IMR-90 (cell line): ENCODE measurements around the gene ZDHHC22.

ENCODE experiments used
- BHLHE40 ChIP-seq: fragments of 150-350 bp; IDR thresholded peaks from 2 replicates; pipeline ENCODE4 v1.6.1; 2016; ENCODE audit warnings: mild to moderate bottlenecking, low read depth, low read length
- CEBPB ChIP-seq: IDR thresholded peaks from 2 replicates; pipeline ENCODE4 v1.6.1; 2012; ENCODE audit warnings: low read depth, low read length, improper control_type of control experiment
- FOS ChIP-seq: fragments of 150-350 bp; IDR thresholded peaks from 2 replicates; pipeline ENCODE4 v1.6.1; 2016; ENCODE audit warnings: low read depth, low read length
- MAZ ChIP-seq: IDR thresholded peaks from 2 replicates; pipeline ENCODE4 v1.6.1; 2012; ENCODE audit warnings: low read depth, mild to moderate bottlenecking, low read length, improper control_type of control experiment, moderate library complexity, borderline replicate concordance
- MXI1 ChIP-seq: IDR thresholded peaks from 2 replicates; pipeline ENCODE4 v1.6.1; 2012; ENCODE audit warnings: low read depth, mild to moderate bottlenecking, low read length, moderate library complexity, borderline replicate concordance
- NFE2L2 ChIP-seq: fragments of 150-350 bp; IDR thresholded peaks from 2 replicates; pipeline ENCODE4 v1.6.1; 2016; ENCODE audit warnings: low read depth, mild to moderate bottlenecking, low read length
- POLR2A ChIP-seq: IDR thresholded peaks from 2 replicates; pipeline ENCODE4 v1.6.1; 2012; ENCODE audit warnings: mild to moderate bottlenecking, low read depth, low read length
- RAD21 ChIP-seq: IDR thresholded peaks from 2 replicates; pipeline ENCODE4 v1.6.1; 2012; ENCODE audit warnings: low read length, improper control_type of control experiment
- RFX5 ChIP-seq: IDR thresholded peaks from 2 replicates; pipeline ENCODE4 v1.8.0; 2012; ENCODE audit warnings: low read depth, mild to moderate bottlenecking, low read length, moderate library complexity
- SMC3 ChIP-seq: fragments of 150-350 bp; IDR thresholded peaks from 2 replicates; pipeline ENCODE4 v1.6.1; 2016; ENCODE audit warnings: low read depth, mild to moderate bottlenecking, antibody characterized with exemption, low read length, moderate library complexity
- TF ChIP-seq, protein P1 (sequence below): conservative IDR thresholded peaks from 2 replicates; pipeline ENCODE4 v1.5.1; 2012; ENCODE audit warnings: mild to moderate bottlenecking, low read depth, low read length, improper control_type of control experiment
- TF ChIP-seq, protein P2 (sequence below): fragments of 150-350 bp; IDR thresholded peaks from 2 replicates; pipeline ENCODE4 v1.6.1; 2017; ENCODE audit warnings: mild to moderate bottlenecking, antibody characterized with exemption, low read length, low read depth

DNA sequence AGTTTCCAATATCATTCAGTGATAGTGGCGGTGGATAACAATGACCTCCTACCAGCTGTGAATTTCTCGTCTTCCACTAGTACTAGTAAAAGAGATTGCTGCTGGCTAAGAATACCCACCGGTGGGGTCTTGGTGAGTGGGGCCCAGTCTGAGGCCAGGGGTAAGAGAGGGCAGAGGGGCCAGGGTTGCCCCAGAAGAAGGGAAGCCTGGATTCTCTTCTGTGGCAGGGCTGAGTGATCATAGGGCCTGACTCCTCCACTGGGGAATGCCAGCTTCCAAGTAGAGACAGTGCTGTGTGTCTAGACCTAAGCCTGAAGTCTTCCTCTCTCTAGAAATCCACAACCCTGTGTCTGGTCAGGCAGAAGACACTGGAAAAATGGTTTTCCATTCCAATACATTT, 34.3 kb upstream of the ZDHHC22 start:
- TF ChIP-seq, protein P1, sequence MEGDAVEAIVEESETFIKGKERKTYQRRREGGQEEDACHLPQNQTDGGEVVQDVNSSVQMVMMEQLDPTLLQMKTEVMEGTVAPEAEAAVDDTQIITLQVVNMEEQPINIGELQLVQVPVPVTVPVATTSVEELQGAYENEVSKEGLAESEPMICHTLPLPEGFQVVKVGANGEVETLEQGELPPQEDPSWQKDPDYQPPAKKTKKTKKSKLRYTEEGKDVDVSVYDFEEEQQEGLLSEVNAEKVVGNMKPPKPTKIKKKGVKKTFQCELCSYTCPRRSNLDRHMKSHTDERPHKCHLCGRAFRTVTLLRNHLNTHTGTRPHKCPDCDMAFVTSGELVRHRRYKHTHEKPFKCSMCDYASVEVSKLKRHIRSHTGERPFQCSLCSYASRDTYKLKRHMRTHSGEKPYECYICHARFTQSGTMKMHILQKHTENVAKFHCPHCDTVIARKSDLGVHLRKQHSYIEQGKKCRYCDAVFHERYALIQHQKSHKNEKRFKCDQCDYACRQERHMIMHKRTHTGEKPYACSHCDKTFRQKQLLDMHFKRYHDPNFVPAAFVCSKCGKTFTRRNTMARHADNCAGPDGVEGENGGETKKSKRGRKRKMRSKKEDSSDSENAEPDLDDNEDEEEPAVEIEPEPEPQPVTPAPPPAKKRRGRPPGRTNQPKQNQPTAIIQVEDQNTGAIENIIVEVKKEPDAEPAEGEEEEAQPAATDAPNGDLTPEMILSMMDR, result no peak
- TF ChIP-seq POLR2A, result no peak
- TF ChIP-seq RAD21, result no peak
- no peak for TF ChIP-seq CEBPB
- TF ChIP-seq SMC3, result no peak
- no peak for TF ChIP-seq FOS
- TF ChIP-seq NFE2L2, result no peak
- no peak for TF ChIP-seq RFX5
- TF ChIP-seq BHLHE40, result no peak
- TF ChIP-seq, protein P2, sequence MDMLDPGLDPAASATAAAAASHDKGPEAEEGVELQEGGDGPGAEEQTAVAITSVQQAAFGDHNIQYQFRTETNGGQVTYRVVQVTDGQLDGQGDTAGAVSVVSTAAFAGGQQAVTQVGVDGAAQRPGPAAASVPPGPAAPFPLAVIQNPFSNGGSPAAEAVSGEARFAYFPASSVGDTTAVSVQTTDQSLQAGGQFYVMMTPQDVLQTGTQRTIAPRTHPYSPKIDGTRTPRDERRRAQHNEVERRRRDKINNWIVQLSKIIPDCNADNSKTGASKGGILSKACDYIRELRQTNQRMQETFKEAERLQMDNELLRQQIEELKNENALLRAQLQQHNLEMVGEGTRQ, result no peak
- no peak for TF ChIP-seq MXI1
- TF ChIP-seq MAZ, result no peak
